HAP-1 (cell line): ENCODE data around the gene ZMYND8.
"Not testable (repeated sequence)": the region's sequence is repeated elsewhere in the genome, so short reads cannot be mapped to it uniquely, and the experiment has no call there.

ENCODE experiments used
- DNase-seq, 2 experiments: peaks; one replicate each; pipeline ENCODE4 v3.0.0-alpha.2; 2016 to 2020; ENCODE audit warnings: low spot score in 2 of 2
- H3K27me3 ChIP-seq: fragments of 250-450 bp; sonication (Bioruptor Pico); 2 replicates; pipeline ENCODE4 v1.5.1; 2020; ENCODE audit warnings: low read depth, mild to moderate bottlenecking, moderate library complexity
- H3K36me3 ChIP-seq: fragments of 250-450 bp; sonication (Bioruptor Pico); replicated peaks from 2 replicates; pipeline ENCODE4 v1.5.1; 2020; ENCODE audit warnings: mild to moderate bottlenecking
- H3K4me1 ChIP-seq: fragments of 250-450 bp; sonication (Bioruptor Pico); 2 replicates; pipeline ENCODE4 v1.5.1; 2020; ENCODE audit warnings: mild to moderate bottlenecking
- H3K4me3 ChIP-seq: fragments of 250-450 bp; sonication (Bioruptor Pico); 2 replicates; pipeline ENCODE4 v1.5.1; 2020; ENCODE audit warnings: mild to moderate bottlenecking, moderate library complexity
- H3K9me3 ChIP-seq: fragments of 250-450 bp; sonication (Bioruptor Pico); 2 replicates; pipeline ENCODE4 v1.5.1; 2020; ENCODE audit warnings: mild to moderate bottlenecking, moderate library complexity
- in situ Hi-C: fragments of 300-500 bp; cut with MboI; formaldehyde crosslinking; loops from 3 replicates; pipeline ENCODE4 v1.14.3; 2020; ENCODE audit warnings: low sequenced_read_pairs, inconsistent platforms, mixed read lengths

Gene ZMYND8

GRCh38 chr20:47187450-47188195, 168.9 kb downstream of the ZMYND8 start:
- Histone ChIP-seq H3K4me3 (no peak overlapping the region), H3K27me3 (peaks cover 9% of the 10 kb centered on the region), H3K9me3 (no peaks in the 10 kb centered on the region), H3K36me3 (no peaks in the 10 kb centered on the region), H3K4me1 (no peaks in the 10 kb centered on the region)
- in situ Hi-C loops = no loop called here
- no peak for DNase-seq

DNA sequence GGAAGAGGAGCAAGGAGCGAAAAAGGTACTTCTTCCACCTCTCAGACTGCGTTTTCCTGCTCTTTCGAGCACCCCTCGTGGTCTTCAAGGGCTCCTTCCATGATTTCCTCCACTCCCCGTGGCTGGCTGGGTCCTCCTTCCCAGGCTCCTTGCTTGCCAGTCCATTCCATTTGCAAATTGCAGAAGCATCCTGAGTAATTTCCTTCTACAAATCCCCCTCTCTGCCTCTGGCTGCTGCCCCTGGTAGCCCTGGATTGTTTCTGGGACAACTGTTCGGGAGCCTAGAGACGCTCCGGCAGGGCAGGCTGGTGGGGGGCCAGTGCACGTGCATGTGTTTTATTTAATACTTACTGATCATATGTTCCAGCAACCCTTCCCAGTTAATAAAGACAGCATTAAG, 173.1 kb downstream of the ZMYND8 start:
- no peak overlapping the region for H3K4me3 ChIP-seq
- in situ Hi-C loops = no loop called here
- 0 out of 2 replicates have a peak, but pooled peaks cover 3% of the 10 kb centered on the region for H3K27me3 ChIP-seq
- H3K36me3 ChIP-seq = no peaks in the 10 kb centered on the region
- DNase-seq = no peak
- no peaks in the 10 kb centered on the region for H3K9me3 ChIP-seq
- no peaks in the 10 kb centered on the region for H3K4me1 ChIP-seq

- in situ Hi-C loops = no loop called here
- Histone ChIP-seq H3K4me1 (no peaks in the 10 kb centered on the region), H3K36me3 (no peaks in the 10 kb centered on the region), H3K4me3 (no peak overlapping the region), H3K9me3 (no peaks in the 10 kb centered on the region), H3K27me3 (no peaks in the 10 kb centered on the region)
- peak; percentile 47 to 54 for DNase-seq
Measured at GRCh38 chr20:47181056-47181862, 175.2 kb downstream of the ZMYND8 start.

DNA sequence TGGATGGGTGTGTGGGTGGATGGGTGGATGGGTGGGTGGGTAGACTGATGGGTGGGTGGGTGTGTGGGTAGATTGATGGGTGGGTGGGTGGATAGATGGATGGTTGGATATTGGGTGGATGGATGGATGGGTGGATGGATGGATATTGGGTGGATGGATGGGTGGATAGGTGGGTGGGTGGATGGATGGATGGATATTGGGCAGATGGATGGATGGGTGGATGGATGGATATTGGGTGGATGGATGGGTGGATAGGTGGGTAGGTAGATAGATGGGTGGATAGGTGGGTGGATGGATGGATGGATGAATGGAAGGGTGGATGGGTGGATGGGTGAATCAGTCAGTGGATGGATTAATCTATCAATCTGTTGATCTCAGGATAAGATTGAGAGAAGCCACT, 177.2 kb downstream of the ZMYND8 start:
- in situ Hi-C loops = no loop called here

GRCh38 chr20:47178851-47179250, 177.6 kb downstream of the ZMYND8 start:
- no peaks in the 10 kb centered on the region for H3K27me3 ChIP-seq
- in situ Hi-C loops = no loop called here
- no peak overlapping the region for H3K4me3 ChIP-seq
- DNase-seq = no peak
- no peaks in the 10 kb centered on the region for H3K36me3 ChIP-seq
- H3K4me1 ChIP-seq = no peaks in the 10 kb centered on the region
- no peaks in the 10 kb centered on the region for H3K9me3 ChIP-seq

More for the DNA sequence above, 177.2 kb downstream of the ZMYND8 start:
- DNase-seq = no peak
- H3K36me3 ChIP-seq = no peaks in the 10 kb centered on the region
- H3K4me1 ChIP-seq = no peaks in the 10 kb centered on the region
- H3K4me3 ChIP-seq = no peak overlapping the region
- no peaks in the 10 kb centered on the region for H3K27me3 ChIP-seq
- H3K9me3 ChIP-seq = no peaks in the 10 kb centered on the region

- H3K9me3 ChIP-seq = no peaks in the 10 kb centered on the region
- DNase-seq = no peak
- no peaks in the 10 kb centered on the region for H3K4me1 ChIP-seq
- in situ Hi-C loops = no loop called here
- no peak overlapping the region for H3K4me3 ChIP-seq
- no peaks in the 10 kb centered on the region for H3K27me3 ChIP-seq
- no peaks in the 10 kb centered on the region for H3K36me3 ChIP-seq
Measured at GRCh38 chr20:47178277-47178676, 178.2 kb downstream of the ZMYND8 start.

DNA sequence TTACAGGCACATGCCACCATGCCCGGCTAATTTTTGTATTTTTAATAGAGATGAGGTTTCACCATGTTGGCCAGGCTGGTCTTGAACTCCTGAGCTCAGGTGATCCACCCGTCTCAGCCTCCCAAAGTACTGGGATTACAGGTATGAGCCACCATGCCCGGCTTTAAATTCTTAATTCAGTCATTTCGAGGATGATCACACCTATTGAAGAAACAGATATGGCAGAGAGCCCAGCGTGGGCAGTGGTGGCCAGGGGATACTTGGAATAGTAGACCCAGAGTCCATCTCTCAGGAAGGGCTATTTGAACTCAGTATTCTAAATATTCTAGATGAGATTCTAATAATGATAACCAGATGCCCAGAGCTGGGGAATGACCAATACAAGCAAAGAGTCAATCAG, 180.3 kb downstream of the ZMYND8 start:
- DNase-seq, H3K27me3 ChIP-seq, H3K4me1 ChIP-seq, in situ Hi-C loops, H3K4me3 ChIP-seq, H3K36me3 ChIP-seq, H3K9me3 ChIP-seq: not testable (repeated sequence)

DNA sequence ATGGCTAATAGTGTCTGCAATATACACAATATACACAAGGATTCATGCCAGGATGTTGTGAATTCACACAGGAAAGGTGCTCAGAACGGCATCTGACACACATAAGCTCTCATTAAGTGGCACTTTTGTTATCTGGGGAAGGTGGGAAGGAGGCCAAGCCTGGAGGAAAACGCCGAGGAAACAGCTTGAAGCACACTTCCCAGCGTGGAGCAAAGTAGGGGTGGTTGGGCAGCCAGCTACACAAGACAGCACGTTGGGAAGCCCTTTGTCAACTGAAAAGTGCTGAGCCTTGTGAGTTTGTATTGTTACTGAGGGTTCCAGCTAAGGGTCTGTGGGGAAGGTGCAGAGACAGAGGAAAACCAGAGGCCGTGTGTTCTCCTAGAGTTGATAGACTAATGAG, 181.0 kb downstream of the ZMYND8 start:
- DNase-seq = no peak
- H3K27me3 ChIP-seq = peaks cover 16% of the 10 kb centered on the region
- no peaks in the 10 kb centered on the region for H3K4me1 ChIP-seq
- no peaks in the 10 kb centered on the region for H3K36me3 ChIP-seq
- H3K9me3 ChIP-seq = no peaks in the 10 kb centered on the region
- in situ Hi-C loops = no loop called here
- H3K4me3 ChIP-seq = no peak overlapping the region

DNA sequence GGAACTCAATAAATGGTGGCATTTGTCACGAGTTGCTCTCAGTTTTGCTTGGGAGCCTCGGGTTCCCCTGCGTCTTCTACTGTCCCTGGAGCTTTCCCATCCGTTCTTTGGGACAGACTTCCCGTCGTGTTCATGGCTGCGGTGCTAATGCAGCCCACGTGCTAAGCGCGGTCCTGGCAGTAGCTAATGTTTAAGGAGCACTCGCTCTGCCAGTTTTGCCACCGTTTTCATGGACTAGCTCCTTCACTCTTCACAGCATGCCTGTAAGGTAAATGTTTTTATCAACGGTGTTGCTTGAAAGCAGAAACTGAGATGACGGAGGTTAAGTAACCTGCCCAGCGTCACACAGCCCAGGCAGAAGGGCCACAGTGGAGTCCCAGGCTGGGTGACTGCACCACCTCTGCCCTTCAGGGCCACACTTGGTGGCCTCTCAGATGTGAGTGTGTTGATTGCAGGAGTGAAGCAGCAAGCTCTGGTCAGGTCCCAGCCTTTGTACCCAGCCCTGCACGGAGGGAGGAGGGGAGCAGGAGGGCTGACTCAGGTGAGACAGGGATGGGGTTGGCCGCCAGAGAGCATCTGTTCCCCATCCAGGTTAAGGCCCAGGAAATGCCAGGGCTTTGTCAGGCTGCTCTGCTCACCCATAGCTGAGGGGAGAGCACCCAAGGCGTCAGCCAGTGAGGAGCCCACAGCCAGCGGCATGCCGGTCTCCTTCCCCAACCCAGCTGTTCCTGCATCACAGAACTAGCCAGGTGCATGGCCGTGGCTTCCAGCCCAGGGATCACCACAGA, 181.8 kb downstream of the ZMYND8 start:
- Histone ChIP-seq H3K27me3 (peaks cover 16% of the 10 kb centered on the region), H3K9me3 (no peaks in the 10 kb centered on the region), H3K4me1 (no peaks in the 10 kb centered on the region), H3K4me3 (no peak overlapping the region), H3K36me3 (no peaks in the 10 kb centered on the region)
- in situ Hi-C loops = no loop called here
- DNase-seq = no peak

- Histone ChIP-seq H3K4me3 (no peak overlapping the region), H3K9me3 (no peaks in the 10 kb centered on the region), H3K36me3 (no peaks in the 10 kb centered on the region), H3K27me3 (peaks cover 18% of the 10 kb centered on the region), H3K4me1 (no peaks in the 10 kb centered on the region)
- DNase-seq = no peak
- in situ Hi-C loops = no loop called here
Measured at GRCh38 chr20:47173596-47174216, 182.8 kb downstream of the ZMYND8 start.

- H3K9me3 ChIP-seq = no peaks in the 10 kb centered on the region
- H3K27me3 ChIP-seq = peaks cover 18% of the 10 kb centered on the region
- no peak for DNase-seq
- H3K36me3 ChIP-seq = no peaks in the 10 kb centered on the region
- no peak overlapping the region for H3K4me3 ChIP-seq
- no peaks in the 10 kb centered on the region for H3K4me1 ChIP-seq
- in situ Hi-C loops = no loop called here
Measured at GRCh38 chr20:47172579-47172978, 183.9 kb downstream of the ZMYND8 start.

DNA sequence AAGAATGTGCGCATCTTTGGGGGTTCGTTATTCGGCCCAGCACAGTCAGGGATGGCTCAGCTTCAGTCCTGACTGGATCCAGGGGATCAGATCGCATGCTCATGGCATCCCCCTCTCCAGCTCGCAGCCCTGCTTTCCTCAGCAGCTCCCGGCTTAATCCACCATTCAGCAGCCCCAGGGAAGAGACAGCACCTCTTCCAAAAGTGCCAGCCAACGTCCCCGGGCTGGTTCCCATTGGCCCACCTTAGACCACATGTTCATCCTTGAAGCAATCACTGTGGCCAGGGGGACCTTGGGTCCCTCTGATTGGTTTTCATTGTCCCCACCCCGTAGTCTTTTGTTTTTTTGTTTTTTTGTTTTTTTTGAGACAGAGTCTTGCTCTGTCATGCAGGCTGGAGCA, 188.7 kb downstream of the ZMYND8 start:
- in situ Hi-C loops = no loop called here
- DNase-seq = peak in 1 of 2 experiments; percentile 17
- Histone ChIP-seq H3K36me3 (no peaks in the 10 kb centered on the region), H3K27me3 (peaks cover 18% of the 10 kb centered on the region), H3K4me3 (no peak overlapping the region), H3K9me3 (no peaks in the 10 kb centered on the region), H3K4me1 (no peaks in the 10 kb centered on the region)

DNA sequence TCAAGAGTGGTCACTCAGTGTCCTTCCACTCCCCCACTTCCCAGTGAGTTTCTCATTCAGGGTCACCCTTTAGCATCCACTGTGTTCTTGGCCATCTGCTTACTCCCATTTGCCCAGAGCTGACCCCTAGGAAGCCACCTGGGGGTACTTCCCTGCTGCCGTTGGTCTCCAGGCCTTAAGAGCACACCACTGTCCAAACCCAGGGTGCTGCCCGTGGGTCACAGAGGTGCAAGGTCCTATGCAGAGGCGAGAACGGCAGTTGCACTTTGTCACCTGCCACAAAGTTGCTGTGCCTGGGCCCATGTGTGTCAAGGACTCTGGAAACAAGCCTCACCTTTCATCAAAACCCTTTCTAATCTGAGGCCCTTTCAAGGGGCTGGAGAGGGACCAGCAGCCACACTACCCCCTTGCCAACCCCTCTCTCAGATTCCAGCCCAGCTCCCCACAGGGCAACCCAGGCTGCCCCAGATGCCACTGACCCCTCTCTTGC, 191.1 kb downstream of the ZMYND8 start:
- Histone ChIP-seq H3K27me3 (peaks cover 3% of the 10 kb centered on the region), H3K4me3 (no peak overlapping the region), H3K36me3 (no peaks in the 10 kb centered on the region), H3K9me3 (no peaks in the 10 kb centered on the region), H3K4me1 (no peaks in the 10 kb centered on the region)
- no peak for DNase-seq
- in situ Hi-C loops = no loop called here
